GM21576 (cell line): ENCODE data around the gene ACTL10.

Experiments used
- ATAC-seq: cut with Tn5 transposase; IDR thresholded peaks from one replicate; pipeline ENCODE4 v1.9.1; 2021; ENCODE audit warnings: mild to moderate bottlenecking, moderate library complexity; ENCODE audit not compliant: unreplicated experiment

Gene ACTL10

GRCh38 chr20:33676121-33676520, 9.4 kb downstream of the ACTL10 start:
- no peak for ATAC-seq

- no peak for ATAC-seq
Observed at GRCh38 chr20:33676652-33677645, 10.2 kb downstream of the ACTL10 start.

GRCh38 chr20:33677991-33678702, 11.4 kb downstream of the ACTL10 start:
- ATAC-seq = no peak

GRCh38 chr20:33679758-33680485, 13.2 kb downstream of the ACTL10 start:
- peak; percentile 53 for ATAC-seq

GRCh38 chr20:33680686-33681085, 13.9 kb downstream of the ACTL10 start:
- no peak for ATAC-seq

GRCh38 chr20:33681288-33681687, 14.5 kb downstream of the ACTL10 start:
- ATAC-seq = no peak

GRCh38 chr20:33681728-33682353, 15.1 kb downstream of the ACTL10 start:
- ATAC-seq = no peak

GRCh38 chr20:33684533-33685327, 18.0 kb downstream of the ACTL10 start:
- ATAC-seq = no peak

GRCh38 chr20:33685328-33686099, 18.8 kb downstream of the ACTL10 start:
- peak; percentile 39 for ATAC-seq

GRCh38 chr20:33686100-33686983, 19.6 kb downstream of the ACTL10 start, which contains the start of gene E2F1:
Gene E2F1, minus strand, starts transcription at chr20:33686385. Its CDS starts 121 bp downstream, at chr20:33686264.
- peak; percentile 76 for ATAC-seq

- ATAC-seq = no peak
Observed at GRCh38 chr20:33686984-33687366, 20.2 kb downstream of the ACTL10 start.

- no peak for ATAC-seq
Observed at GRCh38 chr20:33687370-33687915, 20.7 kb downstream of the ACTL10 start.

- no peak for ATAC-seq
Observed at GRCh38 chr20:33687993-33688937, 21.5 kb downstream of the ACTL10 start.

GRCh38 chr20:33688938-33689424, 22.2 kb downstream of the ACTL10 start:
- no peak for ATAC-seq

GRCh38 chr20:33689493-33689892, 22.8 kb downstream of the ACTL10 start:
- ATAC-seq = no peak

GRCh38 chr20:33689973-33690372, 23.2 kb downstream of the ACTL10 start:
- ATAC-seq = no peak

GRCh38 chr20:33693289-33693688, 26.5 kb downstream of the ACTL10 start:
- ATAC-seq = no peak
